ENCODE data around the gene NIT1. TPM values are rescaled to one million over a fixed set of nuclear protein-coding genes. Genes with fewer than 3 reads are reported as not detected.

NIT1 gene, protein sequence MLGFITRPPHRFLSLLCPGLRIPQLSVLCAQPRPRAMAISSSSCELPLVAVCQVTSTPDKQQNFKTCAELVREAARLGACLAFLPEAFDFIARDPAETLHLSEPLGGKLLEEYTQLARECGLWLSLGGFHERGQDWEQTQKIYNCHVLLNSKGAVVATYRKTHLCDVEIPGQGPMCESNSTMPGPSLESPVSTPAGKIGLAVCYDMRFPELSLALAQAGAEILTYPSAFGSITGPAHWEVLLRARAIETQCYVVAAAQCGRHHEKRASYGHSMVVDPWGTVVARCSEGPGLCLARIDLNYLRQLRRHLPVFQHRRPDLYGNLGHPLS
- total RNA-seq (2021): 44.4 to 47.2 TPM (median 46.5 TPM) in 3 replicates
- Bru-seq, nascent RNA: percentile 84 among the genes with signal in this experiment
- long read RNA-seq, experiment 1, transcript NIT1-203 (7 exons, 1,362 nt): major isoform, 53 of 85 reads
- long read RNA-seq, experiment 1, partial matches to known transcripts: 7 of 85 reads
- long read RNA-seq, experiment 1, other reads (novel, unspliced or antisense): 21 of 85 reads
- long read RNA-seq, experiment 2, transcript NIT1-203 (7 exons, 1,362 nt): major isoform, 36 of 54 reads
- long read RNA-seq, experiment 2, partial matches to known transcripts: 7 of 54 reads
- long read RNA-seq, experiment 2, other reads (novel, unspliced or antisense): 8 of 54 reads
- long read RNA-seq, experiment 3, transcript NIT1-203 (7 exons, 1,362 nt): major isoform, 74 of 111 reads
- long read RNA-seq, experiment 3, transcript NIT1-216 (6 exons, 1,351 nt): minor isoform, 7 of 111 reads
- long read RNA-seq, experiment 3, partial matches to known transcripts: 2 of 111 reads
- long read RNA-seq, experiment 3, other reads (novel, unspliced or antisense): 24 of 111 reads

DNA sequence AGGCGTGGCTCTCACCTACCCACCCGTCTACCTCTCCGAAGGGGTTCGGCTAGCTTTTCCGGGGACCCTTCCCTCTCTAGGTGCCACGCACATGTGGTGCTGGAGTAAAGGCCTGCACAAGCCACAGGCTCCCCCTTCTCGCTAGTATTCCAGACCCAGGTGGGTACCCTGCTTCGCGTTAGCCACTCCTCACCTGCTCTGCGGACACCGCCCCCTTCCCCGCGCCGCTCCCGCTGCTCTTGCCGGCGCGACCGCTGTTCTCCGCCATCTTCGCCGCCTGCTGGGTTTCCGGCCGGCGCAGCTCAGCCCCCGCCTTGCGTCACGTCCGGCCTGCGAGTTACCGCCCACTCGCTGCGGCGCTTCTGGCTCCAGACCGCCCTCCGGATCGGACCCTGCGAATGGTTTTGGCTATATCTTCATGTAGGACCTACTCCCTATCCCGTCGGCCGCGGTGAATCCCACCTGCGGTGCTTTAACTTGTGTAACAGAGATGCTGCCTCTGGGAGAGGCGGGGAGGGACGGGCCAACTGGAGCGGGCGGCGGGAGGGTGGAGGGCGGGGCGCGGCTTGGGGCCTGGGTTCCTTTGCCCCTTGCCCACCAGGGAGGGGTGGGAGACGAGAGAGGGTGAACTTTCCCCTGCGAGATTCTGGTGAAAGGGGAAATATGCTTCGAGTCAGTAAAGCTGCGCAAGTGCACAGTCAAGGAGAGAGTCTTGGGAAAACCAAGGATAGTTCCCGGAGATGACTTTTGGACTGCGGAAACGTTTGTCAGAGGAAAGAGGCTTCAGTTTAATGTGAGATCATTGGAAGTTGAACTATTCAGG, at the start of gene NIT1, which contains the start of gene PFDN2:
Gene NIT1 (plus strand): TSS at position 347 of the 823 bp plus-strand sequence. CDS start 72 bp downstream, at position 419.
Gene PFDN2 (minus strand): TSS at position 279 of the 823 bp plus-strand sequence. CDS start 11 bp downstream, at position 268.
- H3K4me1 Mint-ChIP-seq: peaks cover 28% of the 10 kb centered on the region
- ATAC-seq (peak; percentile 81), DNase-seq (ENCODE audit: low spot score) (peak; percentile 92)
- peak within 1 kb of the TSS; percentile 96 for H3K4me3 Mint-ChIP-seq
- peak within 1 kb of the TSS; percentile 94 for H3K27ac Mint-ChIP-seq
- ChIA-PET CTCF (interaction anchor here (0.7 to 2.5 kb wide), 5 partner anchors 15 to 437 kb away, joined by 3 to 18 read pairs (median 5); partner anchors contain the start of genes DEDD and KLHDC9), POLR2A (interaction anchor here (0.5 to 1.2 kb wide), 7 partner anchors 10 to 256 kb away, joined by 3 to 12 read pairs (median 4); partner anchors contain the start of genes DEDD and SDHC)
- peaks cover 35% of the 10 kb centered on the region for H3K36me3 Mint-ChIP-seq
- H3K27me3 Mint-ChIP-seq (ENCODE audit: low read depth): no peaks in the 10 kb centered on the region
- H3K9me3 Mint-ChIP-seq: no peaks in the 10 kb centered on the region
- TF ChIP-seq, protein P1, sequence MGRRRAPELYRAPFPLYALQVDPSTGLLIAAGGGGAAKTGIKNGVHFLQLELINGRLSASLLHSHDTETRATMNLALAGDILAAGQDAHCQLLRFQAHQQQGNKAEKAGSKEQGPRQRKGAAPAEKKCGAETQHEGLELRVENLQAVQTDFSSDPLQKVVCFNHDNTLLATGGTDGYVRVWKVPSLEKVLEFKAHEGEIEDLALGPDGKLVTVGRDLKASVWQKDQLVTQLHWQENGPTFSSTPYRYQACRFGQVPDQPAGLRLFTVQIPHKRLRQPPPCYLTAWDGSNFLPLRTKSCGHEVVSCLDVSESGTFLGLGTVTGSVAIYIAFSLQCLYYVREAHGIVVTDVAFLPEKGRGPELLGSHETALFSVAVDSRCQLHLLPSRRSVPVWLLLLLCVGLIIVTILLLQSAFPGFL (CRISPR knock-in tag; IDR thresholded peaks at IDR 0.05; ENCODE audit: borderline replicate concordance): no peak
- TF ChIP-seq ZNF121 (CRISPR knock-in tag; IDR thresholded peaks at IDR 0.05) (no peak), MYBL2 (CRISPR knock-in tag; IDR thresholded peaks at IDR 0.05) (peak; percentile 88), FOXK1 (CRISPR knock-in tag; IDR thresholded peaks at IDR 0.05) (peak; percentile 86), MXD4 (CRISPR knock-in tag; IDR thresholded peaks at IDR 0.05; ENCODE audit: borderline replicate concordance) (no peak), CREB1 (CRISPR knock-in tag; IDR thresholded peaks at IDR 0.05) (peak; percentile 29; the same call in 1 of the 2 replicates), FOXP1 (CRISPR knock-in tag; IDR thresholded peaks at IDR 0.05; ENCODE audit: borderline replicate concordance) (peak; percentile 84), SP1 (CRISPR knock-in tag; conservative IDR thresholded peaks at IDR 0.05) (peak; percentile 98), IRF2 (CRISPR knock-in tag; IDR thresholded peaks at IDR 0.05; ENCODE audit: borderline replicate concordance, low read depth) (no peak), NFE2L1 (CRISPR knock-in tag; IDR thresholded peaks at IDR 0.05) (peak; percentile 64; the same call in 1 of the 2 replicates), CBFB (CRISPR knock-in tag; IDR thresholded peaks at IDR 0.05; ENCODE audit: low read depth) (no peak), JAZF1 (CRISPR knock-in tag; IDR thresholded peaks at IDR 0.05) (no peak), SMAD4 (CRISPR knock-in tag; IDR thresholded peaks at IDR 0.05) (no peak), ZNF423 (CRISPR knock-in tag; IDR thresholded peaks at IDR 0.05) (no peak), SOX15 (CRISPR knock-in tag; IDR thresholded peaks at IDR 0.05) (no peak)
- TF ChIP-seq, protein P2, sequence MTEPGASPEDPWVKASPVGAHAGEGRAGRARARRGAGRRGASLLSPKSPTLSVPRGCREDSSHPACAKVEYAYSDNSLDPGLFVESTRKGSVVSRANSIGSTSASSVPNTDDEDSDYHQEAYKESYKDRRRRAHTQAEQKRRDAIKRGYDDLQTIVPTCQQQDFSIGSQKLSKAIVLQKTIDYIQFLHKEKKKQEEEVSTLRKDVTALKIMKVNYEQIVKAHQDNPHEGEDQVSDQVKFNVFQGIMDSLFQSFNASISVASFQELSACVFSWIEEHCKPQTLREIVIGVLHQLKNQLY (CRISPR knock-in tag; IDR thresholded peaks at IDR 0.05): no peak
- TF ChIP-seq, protein P3, sequence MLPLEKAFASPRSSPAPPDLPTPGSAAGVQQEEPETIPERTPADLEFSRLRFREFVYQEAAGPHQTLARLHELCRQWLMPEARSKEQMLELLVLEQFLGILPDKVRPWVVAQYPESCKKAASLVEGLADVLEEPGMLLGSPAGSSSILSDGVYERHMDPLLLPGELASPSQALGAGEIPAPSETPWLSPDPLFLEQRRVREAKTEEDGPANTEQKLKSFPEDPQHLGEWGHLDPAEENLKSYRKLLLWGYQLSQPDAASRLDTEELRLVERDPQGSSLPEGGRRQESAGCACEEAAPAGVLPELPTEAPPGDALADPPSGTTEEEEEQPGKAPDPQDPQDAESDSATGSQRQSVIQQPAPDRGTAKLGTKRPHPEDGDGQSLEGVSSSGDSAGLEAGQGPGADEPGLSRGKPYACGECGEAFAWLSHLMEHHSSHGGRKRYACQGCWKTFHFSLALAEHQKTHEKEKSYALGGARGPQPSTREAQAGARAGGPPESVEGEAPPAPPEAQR (CRISPR knock-in tag; IDR thresholded peaks at IDR 0.05): no peak
- TF ChIP-seq, protein P4, sequence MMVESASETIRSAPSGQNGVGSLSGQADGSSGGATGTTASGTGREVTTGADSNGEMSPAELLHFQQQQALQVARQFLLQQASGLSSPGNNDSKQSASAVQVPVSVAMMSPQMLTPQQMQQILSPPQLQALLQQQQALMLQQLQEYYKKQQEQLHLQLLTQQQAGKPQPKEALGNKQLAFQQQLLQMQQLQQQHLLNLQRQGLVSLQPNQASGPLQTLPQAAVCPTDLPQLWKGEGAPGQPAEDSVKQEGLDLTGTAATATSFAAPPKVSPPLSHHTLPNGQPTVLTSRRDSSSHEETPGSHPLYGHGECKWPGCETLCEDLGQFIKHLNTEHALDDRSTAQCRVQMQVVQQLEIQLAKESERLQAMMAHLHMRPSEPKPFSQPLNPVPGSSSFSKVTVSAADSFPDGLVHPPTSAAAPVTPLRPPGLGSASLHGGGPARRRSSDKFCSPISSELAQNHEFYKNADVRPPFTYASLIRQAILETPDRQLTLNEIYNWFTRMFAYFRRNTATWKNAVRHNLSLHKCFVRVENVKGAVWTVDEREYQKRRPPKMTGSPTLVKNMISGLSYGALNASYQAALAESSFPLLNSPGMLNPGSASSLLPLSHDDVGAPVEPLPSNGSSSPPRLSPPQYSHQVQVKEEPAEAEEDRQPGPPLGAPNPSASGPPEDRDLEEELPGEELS (CRISPR knock-in tag; IDR thresholded peaks at IDR 0.05): peak; percentile 82; the same call in 1 of the 2 replicates
- TF ChIP-seq, protein P5, sequence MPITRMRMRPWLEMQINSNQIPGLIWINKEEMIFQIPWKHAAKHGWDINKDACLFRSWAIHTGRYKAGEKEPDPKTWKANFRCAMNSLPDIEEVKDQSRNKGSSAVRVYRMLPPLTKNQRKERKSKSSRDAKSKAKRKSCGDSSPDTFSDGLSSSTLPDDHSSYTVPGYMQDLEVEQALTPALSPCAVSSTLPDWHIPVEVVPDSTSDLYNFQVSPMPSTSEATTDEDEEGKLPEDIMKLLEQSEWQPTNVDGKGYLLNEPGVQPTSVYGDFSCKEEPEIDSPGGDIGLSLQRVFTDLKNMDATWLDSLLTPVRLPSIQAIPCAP (CRISPR knock-in tag; IDR thresholded peaks at IDR 0.05): 0 out of 2 replicates have a peak, but pooled peaks have one; percentile 52
- TF ChIP-seq, protein P6, sequence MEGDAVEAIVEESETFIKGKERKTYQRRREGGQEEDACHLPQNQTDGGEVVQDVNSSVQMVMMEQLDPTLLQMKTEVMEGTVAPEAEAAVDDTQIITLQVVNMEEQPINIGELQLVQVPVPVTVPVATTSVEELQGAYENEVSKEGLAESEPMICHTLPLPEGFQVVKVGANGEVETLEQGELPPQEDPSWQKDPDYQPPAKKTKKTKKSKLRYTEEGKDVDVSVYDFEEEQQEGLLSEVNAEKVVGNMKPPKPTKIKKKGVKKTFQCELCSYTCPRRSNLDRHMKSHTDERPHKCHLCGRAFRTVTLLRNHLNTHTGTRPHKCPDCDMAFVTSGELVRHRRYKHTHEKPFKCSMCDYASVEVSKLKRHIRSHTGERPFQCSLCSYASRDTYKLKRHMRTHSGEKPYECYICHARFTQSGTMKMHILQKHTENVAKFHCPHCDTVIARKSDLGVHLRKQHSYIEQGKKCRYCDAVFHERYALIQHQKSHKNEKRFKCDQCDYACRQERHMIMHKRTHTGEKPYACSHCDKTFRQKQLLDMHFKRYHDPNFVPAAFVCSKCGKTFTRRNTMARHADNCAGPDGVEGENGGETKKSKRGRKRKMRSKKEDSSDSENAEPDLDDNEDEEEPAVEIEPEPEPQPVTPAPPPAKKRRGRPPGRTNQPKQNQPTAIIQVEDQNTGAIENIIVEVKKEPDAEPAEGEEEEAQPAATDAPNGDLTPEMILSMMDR (IDR thresholded peaks at IDR 0.05): no peak
- TF ChIP-seq, protein P7, sequence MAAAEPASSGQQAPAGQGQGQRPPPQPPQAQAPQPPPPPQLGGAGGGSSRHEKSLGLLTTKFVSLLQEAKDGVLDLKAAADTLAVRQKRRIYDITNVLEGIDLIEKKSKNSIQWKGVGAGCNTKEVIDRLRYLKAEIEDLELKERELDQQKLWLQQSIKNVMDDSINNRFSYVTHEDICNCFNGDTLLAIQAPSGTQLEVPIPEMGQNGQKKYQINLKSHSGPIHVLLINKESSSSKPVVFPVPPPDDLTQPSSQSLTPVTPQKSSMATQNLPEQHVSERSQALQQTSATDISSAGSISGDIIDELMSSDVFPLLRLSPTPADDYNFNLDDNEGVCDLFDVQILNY (CRISPR knock-in tag; IDR thresholded peaks at IDR 0.05): peak; percentile 36; the same call in 1 of the 2 replicates
- TF ChIP-seq, protein P8, sequence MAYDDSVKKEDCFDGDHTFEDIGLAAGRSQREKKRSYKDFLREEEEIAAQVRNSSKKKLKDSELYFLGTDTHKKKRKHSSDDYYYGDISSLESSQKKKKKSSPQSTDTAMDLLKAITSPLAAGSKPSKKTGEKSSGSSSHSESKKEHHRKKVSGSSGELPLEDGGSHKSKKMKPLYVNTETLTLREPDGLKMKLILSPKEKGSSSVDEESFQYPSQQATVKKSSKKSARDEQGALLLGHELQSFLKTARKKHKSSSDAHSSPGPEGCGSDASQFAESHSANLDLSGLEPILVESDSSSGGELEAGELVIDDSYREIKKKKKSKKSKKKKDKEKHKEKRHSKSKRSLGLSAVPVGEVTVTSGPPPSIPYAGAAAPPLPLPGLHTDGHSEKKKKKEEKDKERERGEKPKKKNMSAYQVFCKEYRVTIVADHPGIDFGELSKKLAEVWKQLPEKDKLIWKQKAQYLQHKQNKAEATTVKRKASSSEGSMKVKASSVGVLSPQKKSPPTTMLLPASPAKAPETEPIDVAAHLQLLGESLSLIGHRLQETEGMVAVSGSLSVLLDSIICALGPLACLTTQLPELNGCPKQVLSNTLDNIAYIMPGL (CRISPR knock-in tag; IDR thresholded peaks at IDR 0.05): peak; percentile 53; the same call in 1 of the 2 replicates

Data from WTC11 (cell line).